Astrocyte (in vitro differentiated cells and primary cell): ENCODE data around the gene DNAI4. TPM values are rescaled to one million over a fixed set of nuclear protein-coding genes. Genes with fewer than 3 reads are reported as not detected.

ENCODE experiments used
- DNase-seq: peaks from one replicate; pipeline ENCODE4 v3.0.0-alpha.2; 2010; ENCODE audit warnings: low read depth
- FAIRE-seq: peaks from 2 replicates; lab custom pipeline; 2011; peaks lifted over from hg19 to GRCh38; lab: Jason Lieb, UNC
- H2AFZ ChIP-seq: 2 replicates; pipeline ENCODE4 v1.6.0; 2012; ENCODE audit warnings: low read depth, low read length, inconsistent platforms
- H3K27ac ChIP-seq: 2 replicates; pipeline ENCODE4 v1.5.1; 2011; ENCODE audit warnings: low read depth, low read length, inconsistent platforms
- H3K27me3 ChIP-seq: 2 replicates; pipeline ENCODE4 v1.6.0; 2011; ENCODE audit warnings: low read length, inconsistent platforms; ENCODE audit not compliant: insufficient read depth
- H3K36me3 ChIP-seq: 2 replicates; pipeline ENCODE4 v1.5.1; 2011; ENCODE audit warnings: low read length, inconsistent platforms; ENCODE audit not compliant: insufficient read depth
- H3K4me1 ChIP-seq: 2 replicates; pipeline ENCODE4 v1.5.1; 2011; ENCODE audit warnings: low read length, inconsistent platforms; ENCODE audit not compliant: insufficient read depth
- H3K4me2 ChIP-seq: 2 replicates; pipeline ENCODE4 v1.6.0; 2012; ENCODE audit warnings: low read length, inconsistent platforms
- H3K4me3 ChIP-seq: 2 replicates; pipeline ENCODE4 v1.5.1; 2011; ENCODE audit warnings: low read depth, mild to moderate bottlenecking, low read length, inconsistent platforms; ENCODE audit not compliant: insufficient read depth
- H3K79me2 ChIP-seq: 2 replicates; pipeline ENCODE4 v1.6.0; 2012; ENCODE audit warnings: mild to moderate bottlenecking, low read length, inconsistent platforms; ENCODE audit not compliant: insufficient read depth
- H3K9ac ChIP-seq: 2 replicates; pipeline ENCODE4 v1.6.0; 2012; ENCODE audit warnings: mild to moderate bottlenecking, low read length, inconsistent platforms
- H3K9me3 ChIP-seq: 2 replicates; pipeline ENCODE4 v1.5.1; 2012; ENCODE audit warnings: low read depth, mild to moderate bottlenecking, low read length, inconsistent platforms; ENCODE audit not compliant: insufficient read depth
- H4K20me1 ChIP-seq: 2 replicates; pipeline ENCODE4 v1.6.0; 2012; ENCODE audit warnings: low read length, inconsistent platforms; ENCODE audit not compliant: insufficient read depth
- H3K27ac Mint-ChIP-seq: one replicate; pipeline ENCODE4 v1.8.0; 2021; ENCODE audit warnings: mild to moderate bottlenecking, mixed read lengths; ENCODE audit not compliant: unreplicated experiment
- H3K27me3 Mint-ChIP-seq: one replicate; pipeline ENCODE4 v1.8.0; 2021; ENCODE audit warnings: low read depth, mixed read lengths; ENCODE audit not compliant: unreplicated experiment
- H3K36me3 Mint-ChIP-seq: one replicate; pipeline ENCODE4 v1.8.0; 2021; ENCODE audit warnings: low read depth, mixed read lengths; ENCODE audit not compliant: unreplicated experiment
- H3K4me1 Mint-ChIP-seq: one replicate; pipeline ENCODE4 v1.8.0; 2021; ENCODE audit warnings: low read depth, mixed read lengths; ENCODE audit not compliant: unreplicated experiment
- H3K4me3 Mint-ChIP-seq: one replicate; pipeline ENCODE4 v1.8.0; 2021; ENCODE audit warnings: mild to moderate bottlenecking, moderate library complexity, mixed read lengths; ENCODE audit not compliant: unreplicated experiment
- H3K9me3 Mint-ChIP-seq: one replicate; pipeline ENCODE4 v1.8.0; 2021; ENCODE audit warnings: mild to moderate bottlenecking, mixed read lengths; ENCODE audit not compliant: unreplicated experiment
- EZH2 ChIP-seq: IDR thresholded peaks from 2 replicates; pipeline ENCODE4 v1.6.1; 2012; ENCODE audit warnings: mild to moderate bottlenecking, low read length, inconsistent platforms; ENCODE audit not compliant: insufficient read depth
- total RNA-seq: library from RNA; stranded (reverse); gene quantifications from 2 replicates; pipeline ENCODE4 v1.2.1, GENCODE V29; 2021
- TF ChIP-seq, protein P1 (sequence below): IDR thresholded peaks from 2 replicates; pipeline ENCODE4 v1.5.1; 2011; ENCODE audit warnings: low read depth, mild to moderate bottlenecking, inconsistent platforms, low read length, moderate library complexity; ENCODE audit not compliant: insufficient read depth

The DNAI4 gene
- total RNA-seq, 1 donor from 2014 or later, result 7.7 TPM

DNA sequence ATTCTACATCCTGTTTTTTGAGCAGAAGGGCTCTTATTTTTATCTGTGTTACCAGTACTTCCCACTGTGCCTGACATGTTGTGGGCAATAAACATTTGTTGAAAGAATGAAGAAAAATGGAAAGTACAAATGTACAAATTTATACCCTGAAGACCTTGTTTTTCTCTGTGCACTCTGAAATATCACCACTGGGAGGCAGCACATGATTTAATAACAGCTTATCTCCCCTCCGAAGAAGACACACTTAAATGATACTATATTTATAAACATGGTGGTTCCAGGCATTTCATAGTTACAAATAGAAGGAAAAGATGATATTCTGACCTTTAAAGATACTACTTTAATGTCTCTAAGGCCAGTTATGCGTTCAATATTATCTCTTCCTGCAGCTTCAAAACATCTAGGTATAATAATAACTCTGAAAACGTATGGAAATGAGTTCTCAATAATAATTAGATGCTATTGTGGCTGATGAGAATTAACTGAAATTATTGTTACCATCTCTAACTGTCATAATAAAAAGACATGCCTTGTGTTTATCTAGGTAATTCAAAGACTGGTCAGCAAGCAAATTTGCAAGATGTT, 159.6 kb downstream of the DNAI4 start:
- H3K4me3 ChIP-seq, result no peak overlapping the region
- TF ChIP-seq, protein P1, sequence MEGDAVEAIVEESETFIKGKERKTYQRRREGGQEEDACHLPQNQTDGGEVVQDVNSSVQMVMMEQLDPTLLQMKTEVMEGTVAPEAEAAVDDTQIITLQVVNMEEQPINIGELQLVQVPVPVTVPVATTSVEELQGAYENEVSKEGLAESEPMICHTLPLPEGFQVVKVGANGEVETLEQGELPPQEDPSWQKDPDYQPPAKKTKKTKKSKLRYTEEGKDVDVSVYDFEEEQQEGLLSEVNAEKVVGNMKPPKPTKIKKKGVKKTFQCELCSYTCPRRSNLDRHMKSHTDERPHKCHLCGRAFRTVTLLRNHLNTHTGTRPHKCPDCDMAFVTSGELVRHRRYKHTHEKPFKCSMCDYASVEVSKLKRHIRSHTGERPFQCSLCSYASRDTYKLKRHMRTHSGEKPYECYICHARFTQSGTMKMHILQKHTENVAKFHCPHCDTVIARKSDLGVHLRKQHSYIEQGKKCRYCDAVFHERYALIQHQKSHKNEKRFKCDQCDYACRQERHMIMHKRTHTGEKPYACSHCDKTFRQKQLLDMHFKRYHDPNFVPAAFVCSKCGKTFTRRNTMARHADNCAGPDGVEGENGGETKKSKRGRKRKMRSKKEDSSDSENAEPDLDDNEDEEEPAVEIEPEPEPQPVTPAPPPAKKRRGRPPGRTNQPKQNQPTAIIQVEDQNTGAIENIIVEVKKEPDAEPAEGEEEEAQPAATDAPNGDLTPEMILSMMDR, result peak; percentile 85
- TF ChIP-seq EZH2, result no peak
- peak overlapping the region; percentile 23 for H2AFZ ChIP-seq
- peaks cover 4% of the 10 kb centered on the region for H3K9me3 Mint-ChIP-seq
- H3K4me1 Mint-ChIP-seq, result no peaks in the 10 kb centered on the region
- H4K20me1 ChIP-seq, result no peaks in the 10 kb centered on the region
- H3K27me3 ChIP-seq, result no peaks in the 10 kb centered on the region
- no peak overlapping the region for H3K27ac Mint-ChIP-seq
- peak; percentile 22 for DNase-seq
- no peaks in the 10 kb centered on the region for H3K36me3 Mint-ChIP-seq
- FAIRE-seq, result peak; percentile 78
- no peaks in the 10 kb centered on the region for H3K36me3 ChIP-seq
- no peak overlapping the region for H3K27ac ChIP-seq
- H3K4me1 ChIP-seq, result no peaks in the 10 kb centered on the region
- H3K27me3 Mint-ChIP-seq, result no peaks in the 10 kb centered on the region
- no peak overlapping the region for H3K9ac ChIP-seq
- H3K9me3 ChIP-seq, result peaks cover 3% of the 10 kb centered on the region
- no peaks in the 10 kb centered on the region for H3K79me2 ChIP-seq
- H3K4me2 ChIP-seq, result no peak overlapping the region
- H3K4me3 Mint-ChIP-seq, result no peak overlapping the region

Other genes with a start within 250 kb of the DNAI4 start
- 0.20 TPM in 1 of 2 replicates, not detected in the other for gene DYNLT5, start 172.4 kb downstream of the DNAI4 start, total RNA-seq
- gene INSL5, start 123.6 kb downstream of the DNAI4 start, total RNA-seq, result not detected in 2 replicates
- 31.5 and 40.2 TPM in 2 replicates for gene MIER1, start 134 bp upstream of the DNAI4 start, total RNA-seq
- 12.7 and 13.1 TPM in 2 replicates for gene SLC35D1, start 129.3 kb upstream of the DNAI4 start, total RNA-seq
- not detected in 2 replicates for gene C1orf141, start 210.1 kb upstream of the DNAI4 start, total RNA-seq
- gene IL23R, start 241.6 kb upstream of the DNAI4 start, total RNA-seq, result not detected in 2 replicates